Measurements from ENCODE around the gene SAG. TPM values are rescaled to one million over a fixed set of nuclear protein-coding genes. Genes with fewer than 3 reads are reported as not detected.

The SAG gene
- total RNA-seq, 4 donors from 2014 or later: not detected

DNA sequence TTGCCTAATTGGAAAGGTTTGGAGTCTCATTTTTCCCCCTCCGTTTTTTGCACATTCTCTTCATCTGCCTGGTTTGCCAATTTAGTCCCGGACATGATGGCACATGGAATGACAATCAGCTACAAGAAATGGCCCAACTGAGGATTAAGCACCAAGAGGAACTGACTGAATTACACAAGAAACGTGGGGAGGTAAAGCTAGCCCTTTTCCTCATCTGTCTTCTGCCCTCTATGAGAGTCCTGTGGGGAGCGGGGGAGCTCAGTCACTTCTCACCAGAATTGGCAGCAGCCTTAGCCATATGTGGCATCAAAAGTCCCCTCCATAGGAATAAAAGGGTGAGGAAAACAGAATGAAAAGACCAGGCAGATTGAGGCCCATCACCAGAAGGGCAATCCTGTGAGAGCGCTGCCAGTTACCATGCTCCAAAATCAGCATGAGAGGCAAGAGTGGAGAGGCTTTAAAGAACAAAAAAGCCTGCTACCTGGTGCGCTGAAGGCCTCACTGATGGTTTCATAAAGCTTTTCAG, 44.5 kb upstream of the SAG start:
- 91 to 92% methylated on average over 6 of the region's 6 CpGs for WGBS, 2 donors
- no peak for TF ChIP-seq CTCF (IDR thresholded peaks at IDR 0.05)
- no peak for TF ChIP-seq POLR2A (IDR thresholded peaks at IDR 0.05)

DNA sequence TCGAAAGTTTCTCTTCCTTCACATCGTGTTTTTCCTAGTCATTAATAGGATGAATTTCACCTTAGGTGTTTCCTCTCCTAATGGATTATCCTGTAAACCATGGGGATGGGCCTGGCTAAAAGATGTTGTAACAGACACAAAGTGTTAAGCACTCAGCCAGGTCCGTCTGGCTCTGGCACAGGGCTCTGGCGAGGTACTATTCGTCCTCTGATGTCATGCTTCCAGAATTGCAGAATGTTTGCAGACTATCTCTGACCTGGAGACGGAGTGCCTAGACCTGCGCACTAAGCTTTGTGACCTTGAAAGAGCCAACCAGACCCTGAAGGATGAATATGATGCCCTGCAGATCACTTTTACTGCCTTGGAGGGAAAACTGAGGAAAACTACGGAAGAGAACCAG, 42.9 kb upstream of the SAG start:
- intact Hi-C loops (cut with DNase I; ENCODE audit: low total_unique reads): no loop called here
- 81 to 82% methylated on average over 8 of the region's 8 CpGs for WGBS, 2 donors
- H3K4me3 ChIP-seq (ENCODE audit: low read depth, poor library complexity, severe bottlenecking): no peak overlapping the region
- TF ChIP-seq CTCF (IDR thresholded peaks at IDR 0.05): no peak
- no peak for TF ChIP-seq POLR2A (IDR thresholded peaks at IDR 0.05)
- no peak for DNase-seq (ENCODE audit: low spot score in 2 of 2)

More for the DNA sequence above, 44.5 kb upstream of the SAG start:
- no peak overlapping the region for H3K4me3 ChIP-seq (ENCODE audit: low read depth, poor library complexity, severe bottlenecking)
- intact Hi-C loops (cut with DNase I; ENCODE audit: low total_unique reads): no loop called here
- no peak for DNase-seq (ENCODE audit: low spot score in 2 of 2)

- intact Hi-C loops (cut with DNase I; ENCODE audit: low total_unique reads): no loop called here
These were observed 41.7 kb upstream of the SAG start for GRCh38 chr2:233265899-233266431.

GRCh38 chr2:233266481-233266880, 41.1 kb upstream of the SAG start:
- TF ChIP-seq CTCF (IDR thresholded peaks at IDR 0.05): no peak
- TF ChIP-seq POLR2A (IDR thresholded peaks at IDR 0.05): no peak
- H3K4me3 ChIP-seq (ENCODE audit: low read depth, poor library complexity, severe bottlenecking): no peak overlapping the region
- intact Hi-C loops (cut with DNase I; ENCODE audit: low total_unique reads): no loop called here
- WGBS, 2 donors: 93 to 97% methylated on average over 4 of the region's 4 CpGs
- DNase-seq (ENCODE audit: low spot score in 2 of 2): no peak

More at GRCh38 chr2:233265899-233266431, 41.7 kb upstream of the SAG start:
- TF ChIP-seq CTCF (IDR thresholded peaks at IDR 0.05) (no peak), POLR2A (IDR thresholded peaks at IDR 0.05) (no peak)
- DNase-seq (ENCODE audit: low spot score in 2 of 2): no peak
- H3K4me3 ChIP-seq (ENCODE audit: low read depth, poor library complexity, severe bottlenecking): no peak overlapping the region
- 94 to 97% methylated on average over 10 of the region's 10 CpGs for WGBS, 2 donors

DNA sequence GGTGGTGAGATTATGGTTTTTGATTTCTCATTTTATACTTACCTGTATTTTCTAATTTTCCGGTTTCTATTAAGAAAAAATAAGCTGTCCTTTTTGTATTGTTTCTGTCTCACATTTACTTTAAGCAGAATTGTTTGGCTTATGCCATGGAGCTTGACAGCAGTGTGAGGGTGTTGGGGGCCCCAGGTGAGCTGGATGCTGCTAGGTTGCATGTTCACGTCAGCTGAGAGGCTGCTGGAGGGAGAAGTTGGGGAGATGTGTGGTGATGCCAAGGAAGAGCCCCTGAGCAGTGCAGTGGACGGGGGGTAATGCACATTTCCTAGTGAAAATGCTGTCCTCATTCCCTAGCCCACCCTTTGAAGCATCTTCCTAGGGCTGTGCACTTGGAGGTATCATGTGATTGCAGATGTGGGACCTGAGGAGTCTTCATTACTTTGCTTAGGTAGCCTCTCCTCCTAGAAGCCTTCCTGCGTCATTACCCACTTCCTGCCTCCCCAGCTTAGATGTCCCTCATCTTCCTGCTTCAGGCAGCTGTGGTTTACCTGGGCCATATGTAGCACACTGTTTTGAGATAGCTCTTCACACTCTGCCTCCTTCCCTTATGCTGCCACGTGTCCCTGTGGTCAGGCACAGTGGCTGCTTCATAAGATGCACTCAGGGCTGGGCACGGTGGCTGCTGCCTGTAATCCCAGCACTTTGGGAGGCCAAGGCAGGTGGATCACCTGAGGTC, 39.9 kb upstream of the SAG start:
- intact Hi-C loops (cut with DNase I; ENCODE audit: low total_unique reads): no loop called here
- 86% methylated on average over 6 of the region's 6 CpGs for WGBS, 2 donors
- DNase-seq (ENCODE audit: low spot score in 2 of 2): no peak
- TF ChIP-seq POLR2A (IDR thresholded peaks at IDR 0.05): no peak
- no peak overlapping the region for H3K4me3 ChIP-seq (ENCODE audit: low read depth, poor library complexity, severe bottlenecking)

DNA sequence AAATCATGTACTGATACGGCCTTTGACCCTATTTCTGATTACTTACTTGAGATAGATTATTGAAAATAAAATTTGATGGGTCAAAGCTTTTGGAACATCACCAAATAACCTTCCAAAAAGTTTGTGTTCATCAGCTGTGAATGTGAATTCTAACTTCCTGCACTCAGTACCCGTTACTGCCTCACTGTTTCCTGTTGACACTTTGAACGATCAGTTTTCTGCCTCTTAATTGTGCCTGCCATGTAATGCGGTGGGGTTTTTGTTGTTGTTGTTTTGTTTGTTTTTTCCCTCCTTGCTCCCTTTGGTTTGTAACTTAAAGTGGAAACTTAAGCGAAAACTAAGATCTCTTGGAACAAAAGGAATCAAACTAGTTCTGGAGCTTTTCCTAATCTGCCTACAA, 37.2 kb upstream of the SAG start:
- no peak for DNase-seq (ENCODE audit: low spot score in 2 of 2)
- WGBS, 2 donors: 75 to 78% methylated on average over 5 of the region's 5 CpGs
- no peak overlapping the region for H3K4me3 ChIP-seq (ENCODE audit: low read depth, poor library complexity, severe bottlenecking)
- TF ChIP-seq CTCF (IDR thresholded peaks at IDR 0.05) (no peak), POLR2A (IDR thresholded peaks at IDR 0.05) (no peak)
- intact Hi-C loops (cut with DNase I; ENCODE audit: low total_unique reads): no loop called here

Data from lower leg skin (tissue), 4 donors.